ENCODE results near the gene P3H1. TPM values are rescaled to one million over a fixed set of nuclear protein-coding genes. Genes with fewer than 3 reads are reported as not detected.

The P3H1 gene
- total RNA-seq, 1 experiment from 2014 or later = 84.8 TPM

DNA sequence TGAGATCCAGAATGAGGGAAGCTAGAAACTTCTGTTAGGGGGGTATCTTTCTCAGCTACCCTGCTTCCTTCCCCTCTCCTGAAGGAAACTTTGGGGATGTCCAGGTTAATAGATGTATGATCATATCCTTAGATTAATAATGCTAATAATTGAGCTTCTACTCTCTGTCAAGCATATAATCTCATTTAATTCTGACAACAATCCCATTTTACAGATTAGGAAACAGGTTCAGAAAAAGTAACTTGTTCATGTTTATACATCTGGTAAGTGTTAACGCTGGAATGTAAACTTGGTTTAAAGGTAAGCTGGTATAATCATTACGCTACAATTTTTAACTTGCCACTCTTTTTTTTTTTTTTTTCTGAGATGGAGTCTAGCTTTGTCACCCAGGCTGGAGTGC is 16.3 kb upstream of the P3H1 start:
- ChIA-PET CTCF (no interaction called here), POLR2A (no interaction called here)
- in situ Hi-C loops (cut with HindIII; ENCODE audit: low pct_unique_long_range_greater_than_20kb, low sequenced_read_pairs) = no loop called here
- Histone ChIP-seq H3K9me3 (ENCODE audit: control insufficient read depth, insufficient read depth, low read depth, low read length) (no peaks in the 10 kb centered on the region), H3K27ac (ENCODE audit: low read length) (no peak overlapping the region), H3K36me3 (ENCODE audit: control insufficient read depth, insufficient read depth, low read length) (no peaks in the 10 kb centered on the region), H3K4me1 (ENCODE audit: control insufficient read depth, insufficient read depth, low read length) (no peaks in the 10 kb centered on the region), H3K4me3 (ENCODE audit: low read depth in 2 of 2, low read length in 2 of 2) (no peak overlapping the region), H3K27me3 (ENCODE audit: control insufficient read depth, insufficient read depth, low read length) (no peaks in the 10 kb centered on the region)
- no peak for DNase-seq (ENCODE audit: low read depth, low spot score)
- no TSS peak for BruUV-seq (replicated peaks)
- no peak for ATAC-seq
- intact Hi-C loops (cut with micrococcal nuclease; ENCODE audit: unreplicated experiment) = no loop called here
- TF ChIP-seq SIN3A (IDR thresholded peaks at IDR 0.05; ENCODE audit: borderline replicate concordance, insufficient read depth, low read depth, low read length) = no peak
- TF ChIP-seq, protein P1, sequence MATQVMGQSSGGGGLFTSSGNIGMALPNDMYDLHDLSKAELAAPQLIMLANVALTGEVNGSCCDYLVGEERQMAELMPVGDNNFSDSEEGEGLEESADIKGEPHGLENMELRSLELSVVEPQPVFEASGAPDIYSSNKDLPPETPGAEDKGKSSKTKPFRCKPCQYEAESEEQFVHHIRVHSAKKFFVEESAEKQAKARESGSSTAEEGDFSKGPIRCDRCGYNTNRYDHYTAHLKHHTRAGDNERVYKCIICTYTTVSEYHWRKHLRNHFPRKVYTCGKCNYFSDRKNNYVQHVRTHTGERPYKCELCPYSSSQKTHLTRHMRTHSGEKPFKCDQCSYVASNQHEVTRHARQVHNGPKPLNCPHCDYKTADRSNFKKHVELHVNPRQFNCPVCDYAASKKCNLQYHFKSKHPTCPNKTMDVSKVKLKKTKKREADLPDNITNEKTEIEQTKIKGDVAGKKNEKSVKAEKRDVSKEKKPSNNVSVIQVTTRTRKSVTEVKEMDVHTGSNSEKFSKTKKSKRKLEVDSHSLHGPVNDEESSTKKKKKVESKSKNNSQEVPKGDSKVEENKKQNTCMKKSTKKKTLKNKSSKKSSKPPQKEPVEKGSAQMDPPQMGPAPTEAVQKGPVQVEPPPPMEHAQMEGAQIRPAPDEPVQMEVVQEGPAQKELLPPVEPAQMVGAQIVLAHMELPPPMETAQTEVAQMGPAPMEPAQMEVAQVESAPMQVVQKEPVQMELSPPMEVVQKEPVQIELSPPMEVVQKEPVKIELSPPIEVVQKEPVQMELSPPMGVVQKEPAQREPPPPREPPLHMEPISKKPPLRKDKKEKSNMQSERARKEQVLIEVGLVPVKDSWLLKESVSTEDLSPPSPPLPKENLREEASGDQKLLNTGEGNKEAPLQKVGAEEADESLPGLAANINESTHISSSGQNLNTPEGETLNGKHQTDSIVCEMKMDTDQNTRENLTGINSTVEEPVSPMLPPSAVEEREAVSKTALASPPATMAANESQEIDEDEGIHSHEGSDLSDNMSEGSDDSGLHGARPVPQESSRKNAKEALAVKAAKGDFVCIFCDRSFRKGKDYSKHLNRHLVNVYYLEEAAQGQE (IDR thresholded peaks at IDR 0.05; ENCODE audit: insufficient read depth in 1 of 2, low read depth in 2 of 2, low read length in 1 of 2) = no peak
- no peak for TF ChIP-seq POLR2AphosphoS5 (IDR thresholded peaks at IDR 0.05; ENCODE audit: low read depth, low read length)
- TF ChIP-seq, protein P2, sequence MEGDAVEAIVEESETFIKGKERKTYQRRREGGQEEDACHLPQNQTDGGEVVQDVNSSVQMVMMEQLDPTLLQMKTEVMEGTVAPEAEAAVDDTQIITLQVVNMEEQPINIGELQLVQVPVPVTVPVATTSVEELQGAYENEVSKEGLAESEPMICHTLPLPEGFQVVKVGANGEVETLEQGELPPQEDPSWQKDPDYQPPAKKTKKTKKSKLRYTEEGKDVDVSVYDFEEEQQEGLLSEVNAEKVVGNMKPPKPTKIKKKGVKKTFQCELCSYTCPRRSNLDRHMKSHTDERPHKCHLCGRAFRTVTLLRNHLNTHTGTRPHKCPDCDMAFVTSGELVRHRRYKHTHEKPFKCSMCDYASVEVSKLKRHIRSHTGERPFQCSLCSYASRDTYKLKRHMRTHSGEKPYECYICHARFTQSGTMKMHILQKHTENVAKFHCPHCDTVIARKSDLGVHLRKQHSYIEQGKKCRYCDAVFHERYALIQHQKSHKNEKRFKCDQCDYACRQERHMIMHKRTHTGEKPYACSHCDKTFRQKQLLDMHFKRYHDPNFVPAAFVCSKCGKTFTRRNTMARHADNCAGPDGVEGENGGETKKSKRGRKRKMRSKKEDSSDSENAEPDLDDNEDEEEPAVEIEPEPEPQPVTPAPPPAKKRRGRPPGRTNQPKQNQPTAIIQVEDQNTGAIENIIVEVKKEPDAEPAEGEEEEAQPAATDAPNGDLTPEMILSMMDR (IDR thresholded peaks at IDR 0.05) = no peak
- no peak for TF ChIP-seq TCF7L2 (IDR thresholded peaks at IDR 0.05; ENCODE audit: low read depth, low read length)

DNA sequence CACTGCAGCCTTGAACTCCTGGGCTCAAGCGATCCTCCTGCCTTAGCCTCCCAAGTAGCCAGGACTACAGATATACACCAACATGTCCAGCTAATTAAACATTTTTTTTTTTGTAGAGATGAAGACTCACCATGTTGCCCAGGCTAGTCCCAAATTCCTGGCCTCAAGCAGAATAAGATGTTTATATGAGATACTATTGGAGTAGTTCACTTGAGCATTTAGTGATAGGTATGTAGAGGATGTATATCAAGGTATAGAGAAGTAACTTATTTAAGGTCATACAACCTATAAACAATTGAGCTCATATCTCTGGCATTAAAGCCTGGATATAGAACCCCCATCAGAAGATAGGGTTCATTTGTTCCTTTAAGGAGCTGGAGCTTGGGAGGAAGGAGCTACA is 13.3 kb upstream of the P3H1 start:
- intact Hi-C loops (cut with micrococcal nuclease; ENCODE audit: unreplicated experiment) (no loop called here), in situ Hi-C loops (cut with HindIII; ENCODE audit: low pct_unique_long_range_greater_than_20kb, low sequenced_read_pairs) (no loop called here)
- DNase-seq (ENCODE audit: low read depth, low spot score) = no peak
- BruUV-seq (replicated peaks) = no TSS peak
- Histone ChIP-seq H3K4me1 (ENCODE audit: control insufficient read depth, insufficient read depth, low read length) (no peaks in the 10 kb centered on the region), H3K36me3 (ENCODE audit: control insufficient read depth, insufficient read depth, low read length) (peaks cover 3% of the 10 kb centered on the region; the same call in 1 of the 2 replicates), H3K9me3 (ENCODE audit: control insufficient read depth, insufficient read depth, low read depth, low read length) (no peaks in the 10 kb centered on the region), H3K27me3 (ENCODE audit: control insufficient read depth, insufficient read depth, low read length) (no peaks in the 10 kb centered on the region), H3K4me3 (ENCODE audit: low read depth in 2 of 2, low read length in 2 of 2) (no peak overlapping the region), H3K27ac (ENCODE audit: low read length) (no peak overlapping the region)
- ChIA-PET POLR2A (interaction anchor here (0.7 kb wide), 1 partner anchor 21 kb away, joined by 3 read pairs; no protein-coding TSS in a partner anchor), CTCF (interaction anchor here (0.5 to 0.7 kb wide), 2 partner anchors 23 to 55 kb away, joined by 3 read pairs; no protein-coding TSS in a partner anchor)
- no peak for ATAC-seq
- TF ChIP-seq POLR2AphosphoS5 (IDR thresholded peaks at IDR 0.05; ENCODE audit: low read depth, low read length) = no peak
- no peak for TF ChIP-seq SIN3A (IDR thresholded peaks at IDR 0.05; ENCODE audit: borderline replicate concordance, insufficient read depth, low read depth, low read length)
- TF ChIP-seq, protein P2 (IDR thresholded peaks at IDR 0.05) = no peak
- TF ChIP-seq TCF7L2 (IDR thresholded peaks at IDR 0.05; ENCODE audit: low read depth, low read length) = no peak
- TF ChIP-seq, protein P1 (IDR thresholded peaks at IDR 0.05; ENCODE audit: insufficient read depth in 1 of 2, low read depth in 2 of 2, low read length in 1 of 2) = no peak
